Brain microvascular endothelial cell (primary cell): ENCODE results near the gene KDM3B.

Experiments
- DNase-seq: peaks from one replicate; pipeline ENCODE4 v3.0.0-alpha.2; 2020
- H3K27ac ChIP-seq: fragments of 250-450 bp; sonication (Bioruptor Pico); 2 replicates; pipeline ENCODE4 v1.5.1; 2020; ENCODE audit warnings: mild to moderate bottlenecking, moderate library complexity
- H3K27me3 ChIP-seq: fragments of 250-450 bp; sonication (Bioruptor Pico); replicated peaks from 2 replicates; pipeline ENCODE4 v1.5.1; 2020; ENCODE audit warnings: mild to moderate bottlenecking
- H3K36me3 ChIP-seq: fragments of 250-450 bp; sonication (Bioruptor Pico); replicated peaks from 2 replicates; pipeline ENCODE4 v1.5.1; 2020; ENCODE audit warnings: mild to moderate bottlenecking
- H3K4me3 ChIP-seq: 2 replicates; pipeline ENCODE4 v1.5.1; 2011; ENCODE audit warnings: low read depth, mild to moderate bottlenecking, control low read depth, low read length, moderate library complexity
- CTCF ChIP-seq: IDR thresholded peaks from 2 replicates; pipeline ENCODE4 v1.5.1; 2011; ENCODE audit warnings: low read depth, mild to moderate bottlenecking, moderate library complexity, low read length, control low read depth, inconsistent platforms; ENCODE audit errors: missing control alignments
- in situ Hi-C: cut with HindIII; loops from 2 replicates; pipeline ENCODE4 v1.10.0; 2017; ENCODE audit warnings: low sequenced_read_pairs, low pct_ligation_motif_present

Gene KDM3B, protein sequence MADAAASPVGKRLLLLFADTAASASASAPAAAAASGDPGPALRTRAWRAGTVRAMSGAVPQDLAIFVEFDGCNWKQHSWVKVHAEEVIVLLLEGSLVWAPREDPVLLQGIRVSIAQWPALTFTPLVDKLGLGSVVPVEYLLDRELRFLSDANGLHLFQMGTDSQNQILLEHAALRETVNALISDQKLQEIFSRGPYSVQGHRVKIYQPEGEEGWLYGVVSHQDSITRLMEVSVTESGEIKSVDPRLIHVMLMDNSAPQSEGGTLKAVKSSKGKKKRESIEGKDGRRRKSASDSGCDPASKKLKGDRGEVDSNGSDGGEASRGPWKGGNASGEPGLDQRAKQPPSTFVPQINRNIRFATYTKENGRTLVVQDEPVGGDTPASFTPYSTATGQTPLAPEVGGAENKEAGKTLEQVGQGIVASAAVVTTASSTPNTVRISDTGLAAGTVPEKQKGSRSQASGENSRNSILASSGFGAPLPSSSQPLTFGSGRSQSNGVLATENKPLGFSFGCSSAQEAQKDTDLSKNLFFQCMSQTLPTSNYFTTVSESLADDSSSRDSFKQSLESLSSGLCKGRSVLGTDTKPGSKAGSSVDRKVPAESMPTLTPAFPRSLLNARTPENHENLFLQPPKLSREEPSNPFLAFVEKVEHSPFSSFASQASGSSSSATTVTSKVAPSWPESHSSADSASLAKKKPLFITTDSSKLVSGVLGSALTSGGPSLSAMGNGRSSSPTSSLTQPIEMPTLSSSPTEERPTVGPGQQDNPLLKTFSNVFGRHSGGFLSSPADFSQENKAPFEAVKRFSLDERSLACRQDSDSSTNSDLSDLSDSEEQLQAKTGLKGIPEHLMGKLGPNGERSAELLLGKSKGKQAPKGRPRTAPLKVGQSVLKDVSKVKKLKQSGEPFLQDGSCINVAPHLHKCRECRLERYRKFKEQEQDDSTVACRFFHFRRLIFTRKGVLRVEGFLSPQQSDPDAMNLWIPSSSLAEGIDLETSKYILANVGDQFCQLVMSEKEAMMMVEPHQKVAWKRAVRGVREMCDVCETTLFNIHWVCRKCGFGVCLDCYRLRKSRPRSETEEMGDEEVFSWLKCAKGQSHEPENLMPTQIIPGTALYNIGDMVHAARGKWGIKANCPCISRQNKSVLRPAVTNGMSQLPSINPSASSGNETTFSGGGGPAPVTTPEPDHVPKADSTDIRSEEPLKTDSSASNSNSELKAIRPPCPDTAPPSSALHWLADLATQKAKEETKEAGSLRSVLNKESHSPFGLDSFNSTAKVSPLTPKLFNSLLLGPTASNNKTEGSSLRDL (N-terminal part only)

DNA sequence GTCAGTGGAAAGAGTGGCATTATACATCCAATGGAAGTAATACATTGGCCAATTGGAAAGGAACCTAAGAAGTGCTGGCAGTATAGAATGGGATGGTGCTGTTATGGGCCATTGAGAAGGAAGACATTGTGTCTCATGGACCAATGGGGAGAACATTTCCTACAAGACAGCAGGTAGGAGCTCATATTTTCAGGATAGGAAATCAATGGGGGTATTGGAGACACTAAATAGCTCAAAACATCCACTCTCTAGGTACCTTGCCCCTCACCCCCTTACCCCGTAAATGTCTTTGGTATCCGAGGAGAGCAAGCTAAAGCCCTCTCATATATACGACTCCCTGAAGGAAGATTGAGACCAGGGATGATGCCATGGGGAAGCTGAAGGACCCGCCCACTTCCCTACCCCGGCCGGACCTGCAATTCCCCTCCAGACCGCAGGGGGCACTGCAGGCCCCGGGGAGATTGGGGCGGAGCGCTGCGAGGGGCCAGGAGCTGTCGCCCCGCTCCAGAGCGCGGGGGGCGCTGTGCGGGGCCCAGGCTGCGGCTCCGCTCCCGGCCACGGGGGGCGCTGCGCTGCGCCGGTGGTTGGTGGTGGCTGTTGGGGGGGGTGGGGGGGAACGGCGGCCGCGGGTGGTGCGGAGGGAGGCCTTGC lies at the start of gene KDM3B:
KDM3B (plus strand) TSS at position 615 of the 651 bp plus-strand sequence. CDS start 111 bp downstream, outside the sequence.
- DNase-seq, result peak; percentile 69
- H3K4me3 ChIP-seq, result peak within 1 kb of the TSS; percentile 83
- in situ Hi-C loops, result no loop called here
- peak; percentile 93 for TF ChIP-seq CTCF
- H3K27me3 ChIP-seq, result no peaks in the 10 kb centered on the region
- peaks cover 25% of the 10 kb centered on the region for H3K36me3 ChIP-seq
- H3K27ac ChIP-seq, result peak within 1 kb of the TSS; percentile 84

- DNase-seq, result peak; percentile 39
- H3K27me3 ChIP-seq, result no peaks in the 10 kb centered on the region
- H3K4me3 ChIP-seq, result no peak overlapping the region
- H3K36me3 ChIP-seq, result no peaks in the 10 kb centered on the region
- no peak overlapping the region for H3K27ac ChIP-seq
- in situ Hi-C loops, result no loop called here
- TF ChIP-seq CTCF, result no peak
Observed at GRCh38 chr5:138303372-138303771, 49.1 kb upstream of the KDM3B start.

- in situ Hi-C loops, result no loop called here
- DNase-seq, result no peak
- no peak overlapping the region for H3K4me3 ChIP-seq
- no peak overlapping the region for H3K27ac ChIP-seq
- H3K27me3 ChIP-seq, result no peaks in the 10 kb centered on the region
- no peaks in the 10 kb centered on the region for H3K36me3 ChIP-seq
- TF ChIP-seq CTCF, result no peak
Observed at GRCh38 chr5:138305797-138306196, 46.7 kb upstream of the KDM3B start.

DNA sequence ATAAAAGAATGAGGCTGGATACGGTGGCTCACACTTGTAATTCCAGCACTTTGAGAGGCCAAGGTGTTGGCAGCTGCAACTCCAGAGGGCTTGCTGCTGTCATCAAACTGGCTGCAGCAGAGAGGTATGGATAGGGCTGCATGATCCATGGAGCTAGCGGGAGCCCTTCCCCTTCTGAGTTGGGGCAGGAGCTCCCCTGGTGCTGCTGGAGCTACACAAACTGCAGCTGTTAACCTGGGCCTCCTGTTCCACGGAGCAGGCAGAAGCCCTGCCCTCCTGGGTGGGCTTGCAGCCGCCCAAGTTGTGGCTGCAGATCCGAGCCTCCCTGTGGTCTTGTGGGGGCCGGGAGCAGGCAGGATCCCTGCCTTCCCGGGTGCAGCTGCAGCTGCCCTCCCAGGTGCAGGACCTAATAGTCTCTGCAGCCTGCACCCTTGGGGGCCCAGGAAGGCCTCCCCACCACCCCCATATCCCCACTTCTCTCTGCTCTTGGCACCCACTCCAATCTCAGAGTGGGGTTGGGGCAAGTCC lies 36.7 kb upstream of the KDM3B start:
- in situ Hi-C loops, result no loop called here

More for the DNA sequence above, 36.7 kb upstream of the KDM3B start:
- H3K27me3 ChIP-seq, result no peaks in the 10 kb centered on the region
- TF ChIP-seq CTCF, result no peak
- no peaks in the 10 kb centered on the region for H3K36me3 ChIP-seq
- DNase-seq, result no peak
- no peak overlapping the region for H3K27ac ChIP-seq
- H3K4me3 ChIP-seq, result no peak overlapping the region
